ENCODE results near the gene ACKR3.

ACKR3 gene

DNA sequence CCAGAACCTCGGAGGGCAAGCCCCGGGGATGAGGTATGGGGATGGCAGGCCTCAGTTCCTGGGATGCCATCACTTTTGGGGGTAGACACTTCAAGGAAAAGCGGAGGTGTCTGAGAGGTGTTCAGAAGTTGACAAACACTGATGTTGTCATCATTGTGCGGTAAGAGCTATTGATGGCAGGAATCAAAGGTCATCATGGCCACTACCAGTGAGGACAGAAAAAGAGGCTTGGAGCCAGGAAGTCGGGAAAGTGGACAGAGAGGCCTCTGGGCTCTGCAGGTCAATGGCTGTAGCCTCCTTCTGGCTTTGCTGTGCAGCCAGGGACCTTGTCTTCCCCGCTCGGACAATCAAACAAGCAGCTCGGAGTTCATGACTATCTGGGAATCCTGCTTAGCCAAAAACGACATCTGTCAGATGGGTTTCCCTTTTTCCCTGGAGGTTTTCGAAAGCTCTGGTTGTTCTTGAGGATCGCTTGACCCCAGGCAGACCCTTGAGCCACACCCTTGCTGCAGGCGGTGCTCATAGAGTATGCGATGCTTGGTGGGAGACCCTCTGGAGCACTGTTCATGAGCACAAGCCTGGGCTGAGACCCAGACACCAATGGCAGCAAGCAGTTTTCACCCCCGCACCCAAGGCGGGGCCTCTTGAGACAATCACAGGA is 19.4 kb downstream of the ACKR3 start:
- no peak for DNase-seq

DNA sequence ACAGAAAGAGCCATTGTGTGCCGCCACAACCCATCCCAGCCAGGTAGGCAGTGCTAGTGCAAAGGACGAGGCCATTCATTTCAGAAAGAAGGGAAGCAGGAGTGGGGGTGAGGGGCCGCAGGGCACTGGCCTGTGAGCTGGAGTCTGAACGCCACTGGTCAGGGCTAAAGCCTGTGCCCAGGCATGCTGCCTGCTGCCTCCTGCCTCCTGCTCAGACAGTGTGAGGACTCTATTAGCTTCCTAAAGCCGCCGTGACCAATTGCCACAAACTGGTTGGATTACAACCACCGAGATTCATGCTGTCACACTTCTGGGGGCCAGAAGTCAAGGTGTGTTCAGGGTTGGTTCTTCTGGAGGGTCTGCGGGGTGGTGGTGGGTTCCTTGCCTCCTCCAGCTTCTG is 21.2 kb downstream of the ACKR3 start:
- DNase-seq, result no peak

DNA sequence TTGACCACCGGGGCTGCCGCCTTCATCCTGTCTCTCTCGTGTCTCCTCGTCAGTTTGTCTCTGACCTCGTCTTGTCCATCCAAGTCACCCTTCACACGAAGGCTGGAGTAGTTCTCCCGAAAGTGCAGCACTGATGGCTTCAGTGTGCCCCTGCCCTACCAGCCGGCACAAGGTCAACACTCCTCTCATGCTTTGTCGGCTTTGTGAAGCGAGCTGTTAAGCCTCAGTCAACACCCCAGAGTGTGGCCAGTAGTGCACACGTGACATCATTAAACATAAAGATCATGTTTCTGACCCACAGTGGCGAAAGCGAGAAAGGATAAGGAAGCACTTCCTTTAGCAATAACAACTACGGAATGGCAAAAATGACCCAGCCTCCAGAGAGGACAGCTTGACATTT is 23.2 kb downstream of the ACKR3 start:
- no peak for DNase-seq

DNA sequence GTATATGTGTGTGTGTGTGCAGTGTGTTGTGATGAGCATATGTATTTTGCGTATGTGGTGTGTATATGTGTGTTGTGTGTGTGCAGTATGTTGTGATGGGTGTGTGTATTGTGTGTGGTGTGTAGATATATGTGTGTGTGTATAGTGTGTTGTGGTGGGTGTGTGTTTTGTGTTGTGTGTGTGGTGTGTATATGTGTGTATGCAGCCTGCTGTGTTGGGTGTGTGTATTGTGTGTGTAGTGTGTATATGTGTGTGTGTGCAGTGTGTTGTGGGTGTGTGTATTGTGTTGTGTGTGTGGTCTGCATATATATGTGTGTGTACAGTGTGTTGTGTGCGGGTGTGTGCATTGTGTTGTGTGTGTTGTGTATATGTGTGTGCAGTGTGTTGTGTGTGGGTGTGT is 23.9 kb downstream of the ACKR3 start:
- no peak for DNase-seq

DNA sequence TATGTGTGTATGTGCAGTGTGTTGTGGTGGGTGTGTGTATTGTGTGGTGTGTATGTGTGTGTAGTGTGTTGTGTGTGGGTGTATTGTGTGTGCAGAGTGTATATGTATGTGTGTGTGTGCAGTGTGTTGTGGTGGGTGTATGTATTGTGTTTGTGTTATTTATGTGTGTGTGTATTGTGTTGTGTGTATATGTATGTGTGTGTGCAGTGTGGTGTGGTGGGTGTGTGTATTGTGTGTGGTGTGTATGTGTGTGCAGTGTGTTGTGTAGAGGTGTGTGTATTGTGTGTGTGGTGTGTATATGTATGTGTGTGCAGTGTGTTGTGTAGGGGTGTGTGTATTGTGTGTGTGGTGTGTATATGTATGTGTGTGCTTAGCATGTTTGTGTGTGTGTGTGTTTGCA is 24.3 kb downstream of the ACKR3 start:
- no peak for DNase-seq

DNA sequence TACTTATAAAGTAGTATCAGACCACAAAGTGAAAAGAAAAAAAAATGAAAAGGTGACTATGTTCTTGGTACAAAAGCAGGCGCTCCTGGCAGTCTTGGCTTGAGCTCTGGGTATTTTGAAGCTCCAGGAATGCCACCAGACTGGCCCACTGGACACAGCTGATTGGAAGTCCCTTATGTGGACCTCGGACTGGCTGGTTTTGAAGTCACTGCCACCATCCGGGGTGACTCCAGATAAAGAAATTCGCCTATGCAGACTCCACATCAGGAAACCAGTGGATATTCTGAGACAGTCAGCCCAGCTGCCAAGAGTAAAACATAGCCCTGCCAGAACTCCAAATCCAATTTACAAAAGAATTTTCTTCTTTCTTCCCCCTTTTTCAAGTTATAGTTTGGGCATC is 28.0 kb downstream of the ACKR3 start:
- DNase-seq, result no peak

DNA sequence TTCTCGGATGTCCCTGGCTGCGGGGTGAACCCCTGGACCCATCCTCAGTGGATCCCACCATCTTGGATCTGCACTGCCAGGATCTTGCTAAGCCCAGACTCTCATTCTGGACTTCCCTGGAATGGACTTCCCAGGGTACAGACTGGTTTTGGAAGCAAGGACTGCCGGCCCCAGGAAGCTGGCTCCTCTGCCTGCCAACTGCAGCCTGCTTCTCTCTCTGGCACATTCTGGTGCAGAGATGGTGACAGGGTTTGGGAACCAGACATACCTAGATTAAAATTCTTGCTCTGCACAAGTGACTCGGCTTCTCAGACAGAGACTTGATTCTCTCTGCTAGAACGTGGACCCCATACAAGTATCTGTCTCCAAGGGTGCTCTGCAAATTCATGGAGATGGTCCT is 29.4 kb downstream of the ACKR3 start:
- DNase-seq, result no peak

DNA sequence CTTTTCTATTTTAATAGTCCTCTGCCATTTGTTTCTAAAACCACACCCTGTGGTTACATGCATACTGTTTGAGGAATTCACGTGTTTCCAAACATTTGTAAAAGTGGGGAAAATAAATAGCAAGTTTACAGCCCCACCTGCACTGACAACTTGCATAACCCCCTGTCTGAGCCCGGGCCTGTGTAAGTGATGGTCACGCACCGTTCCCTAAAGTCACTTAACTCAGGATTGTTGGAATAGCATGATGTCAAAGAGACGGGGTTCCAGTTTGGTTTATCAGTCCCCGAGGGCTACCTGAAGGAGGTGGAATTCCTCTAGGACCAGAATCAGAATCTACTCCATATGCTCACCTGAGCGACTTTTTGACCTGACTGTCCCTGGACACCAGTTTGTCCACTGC is 30.5 kb downstream of the ACKR3 start:
- no peak for DNase-seq

DNA sequence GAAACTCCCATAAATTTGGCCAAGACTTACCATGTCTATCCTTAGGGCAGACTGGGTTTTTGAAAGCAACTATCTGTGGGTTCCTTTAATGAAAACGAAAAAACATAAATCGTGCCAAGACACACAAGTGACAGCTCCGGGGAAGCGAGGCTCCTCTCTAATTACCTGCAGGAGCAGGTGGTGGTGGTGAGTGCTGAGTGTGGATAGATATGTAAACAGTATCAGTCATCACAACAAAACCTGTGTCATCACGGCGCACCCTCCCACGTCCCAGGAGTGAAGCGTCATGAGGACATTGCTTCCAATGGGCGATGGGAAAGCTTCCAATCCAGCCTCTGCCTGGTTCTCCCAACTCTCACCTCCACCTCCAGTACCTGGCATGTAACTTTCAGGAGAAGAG is 31.3 kb downstream of the ACKR3 start:
- DNase-seq, result no peak

DNA sequence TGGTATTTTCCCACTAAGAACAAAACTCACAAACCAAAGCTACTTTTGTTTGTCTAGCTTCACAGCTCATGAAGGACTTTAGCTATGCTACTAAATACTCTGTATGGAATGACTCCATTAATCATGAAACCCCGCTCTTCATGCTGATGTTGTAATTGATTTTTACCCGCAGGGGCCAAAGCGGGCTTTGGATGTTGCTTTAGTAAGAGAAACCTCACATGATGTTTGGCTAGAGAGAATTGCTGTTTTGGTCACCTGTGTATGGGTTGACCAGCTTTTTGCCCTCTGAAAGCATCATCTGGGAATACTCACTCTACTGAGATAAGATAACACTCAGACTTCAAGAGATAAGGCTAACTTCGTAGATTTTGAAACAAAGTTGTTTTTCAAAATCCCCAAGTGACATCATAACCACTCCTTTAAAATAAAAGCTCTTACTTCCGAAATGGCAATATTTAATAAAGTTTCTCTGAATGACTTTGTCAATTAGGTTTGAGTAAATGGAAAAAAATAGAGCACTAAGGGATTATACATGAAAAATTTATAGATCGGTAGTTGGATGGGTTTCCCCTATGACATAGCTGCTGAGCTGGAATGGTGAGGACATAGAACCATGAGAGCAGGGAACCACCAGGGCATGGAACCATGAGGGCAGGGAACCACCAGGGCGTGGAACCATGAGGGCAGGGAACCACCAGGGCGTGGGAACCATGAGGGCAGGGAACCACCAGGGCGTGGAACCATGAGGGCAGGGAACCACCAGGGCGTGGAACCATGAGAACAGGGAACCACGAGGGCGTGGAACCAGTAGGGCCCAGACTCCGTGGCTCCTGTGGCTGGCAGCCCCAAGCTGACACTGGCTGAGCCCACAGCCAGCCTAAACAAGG is 31.9 kb downstream of the ACKR3 start:
- DNase-seq, result no peak

DNA sequence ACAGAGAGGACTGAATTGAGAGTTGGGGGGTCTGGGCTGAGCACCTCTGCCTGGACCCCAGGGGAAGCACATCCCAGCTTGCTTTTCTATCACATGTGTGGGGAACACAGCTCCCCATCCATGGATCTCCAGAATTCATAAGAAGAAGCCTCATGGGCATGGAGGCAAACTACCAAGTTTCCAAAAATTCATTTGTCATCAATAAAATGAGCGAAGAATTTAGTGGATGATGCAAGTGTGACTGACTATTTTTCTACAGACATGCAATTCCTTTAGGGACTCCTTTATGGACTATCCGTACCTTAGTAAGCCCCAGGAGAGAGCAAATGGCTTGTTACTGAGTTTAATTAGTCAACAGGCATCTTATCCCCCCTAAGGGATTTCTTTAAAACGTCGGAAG is 33.1 kb downstream of the ACKR3 start:
- no peak for DNase-seq

DNA sequence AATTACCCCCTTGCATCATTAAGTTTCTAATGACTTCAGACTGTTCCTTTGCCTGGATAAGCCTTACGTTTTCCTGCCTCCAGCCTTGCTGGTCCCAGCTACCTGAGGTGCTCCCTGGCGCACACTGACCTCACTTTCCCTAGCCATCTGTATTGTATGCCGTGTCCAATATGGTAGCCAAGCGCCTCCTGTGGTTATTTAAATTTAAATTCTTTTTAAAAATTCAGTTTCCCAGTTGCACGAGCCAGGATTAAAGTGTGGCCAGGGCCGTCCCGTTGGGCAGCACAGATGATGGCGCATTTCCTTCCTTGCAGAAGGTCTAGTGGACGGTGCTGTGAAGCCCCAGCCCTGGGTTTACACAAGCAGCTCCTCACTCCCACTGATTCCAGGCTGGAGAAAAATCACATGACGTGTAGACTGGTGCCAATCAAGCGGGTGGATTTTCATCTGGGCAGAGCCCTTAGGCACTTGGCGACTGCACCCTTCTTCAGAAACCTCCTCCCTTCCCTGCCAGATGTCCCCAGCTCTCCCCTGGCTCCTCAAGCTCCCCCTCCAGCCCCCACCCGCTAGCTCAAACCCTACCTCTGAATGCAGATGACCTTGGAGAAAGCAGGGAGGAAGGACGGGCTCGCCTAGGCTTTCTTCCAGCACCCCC is 33.9 kb downstream of the ACKR3 start:
- DNase-seq, result no peak

DNA sequence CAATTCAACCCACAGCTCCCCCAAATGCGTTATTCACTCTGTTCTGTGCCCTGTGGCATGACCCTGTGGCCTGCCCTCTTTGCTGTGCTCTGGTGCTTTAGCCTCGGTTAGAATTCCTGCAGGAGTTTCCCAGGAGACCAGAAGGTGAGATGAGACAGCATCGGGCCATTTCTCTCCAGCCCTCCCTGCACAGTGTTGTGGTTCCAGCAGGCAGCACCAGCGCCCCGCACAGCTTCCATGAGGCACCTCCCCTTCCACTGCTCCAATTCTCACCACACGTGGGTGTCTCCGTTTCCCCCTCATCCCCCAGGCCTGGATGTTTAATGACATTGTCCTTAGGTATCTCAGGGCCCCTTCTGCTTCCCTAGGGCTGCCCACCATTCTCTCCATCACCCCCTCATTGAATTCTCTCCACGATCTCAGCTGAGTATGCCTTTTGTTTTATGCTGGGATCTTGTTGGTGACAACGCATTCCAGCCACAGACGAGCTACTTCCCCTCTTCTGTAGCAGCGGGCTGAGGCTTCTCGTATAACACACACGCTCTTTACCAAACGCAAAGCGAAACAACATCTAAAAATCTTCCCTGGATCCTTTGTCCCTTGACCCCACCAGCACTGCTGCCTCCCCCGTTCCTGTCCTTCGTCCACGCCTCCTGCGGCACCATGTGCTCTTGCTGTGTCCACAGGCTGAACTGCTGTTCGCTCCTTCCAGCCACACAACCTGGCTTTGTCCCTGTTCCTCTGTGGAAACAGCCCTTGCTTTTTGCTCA is 35.1 kb downstream of the ACKR3 start:
- no peak for DNase-seq

DNA sequence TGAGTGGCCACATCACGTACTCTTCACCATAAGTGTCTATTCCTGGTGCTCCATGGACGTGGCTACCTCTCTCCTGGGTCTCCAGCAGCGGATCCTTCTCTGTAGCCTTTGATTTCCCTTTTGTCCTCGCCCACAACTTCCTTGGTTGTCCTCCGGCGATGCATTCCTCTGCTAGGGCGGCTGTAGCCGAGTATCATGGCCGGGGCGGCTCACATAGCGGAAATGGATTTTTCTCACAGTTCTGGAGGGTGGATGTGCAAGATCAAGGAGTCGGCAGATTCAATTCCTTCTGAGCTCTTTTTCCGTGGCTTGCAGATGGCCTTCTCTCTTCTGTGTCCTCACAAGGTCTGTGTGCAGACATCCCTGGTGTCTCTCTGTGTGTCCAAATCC is 35.7 kb downstream of the ACKR3 start:
- DNase-seq, result no peak

DNA sequence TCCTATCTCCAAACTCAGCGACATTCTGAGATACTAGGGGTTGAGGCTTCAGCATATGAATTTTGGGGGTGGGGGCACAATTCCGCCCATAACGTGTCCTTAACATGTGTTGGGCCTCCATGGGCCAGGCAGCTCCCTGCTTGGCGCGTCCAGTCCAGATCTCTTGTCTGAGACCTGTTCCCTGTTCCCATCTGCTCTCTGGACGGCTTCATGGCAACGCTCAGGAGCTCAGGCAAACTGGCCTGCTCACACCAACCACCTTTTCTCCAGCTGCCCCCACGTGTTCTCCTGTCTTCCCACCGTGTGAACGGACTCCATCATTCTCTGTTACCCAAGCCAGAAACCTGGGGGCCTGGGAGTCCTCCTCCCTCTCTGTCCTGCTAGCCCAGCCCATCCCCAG is 36.4 kb downstream of the ACKR3 start:
- no peak for DNase-seq

DNA sequence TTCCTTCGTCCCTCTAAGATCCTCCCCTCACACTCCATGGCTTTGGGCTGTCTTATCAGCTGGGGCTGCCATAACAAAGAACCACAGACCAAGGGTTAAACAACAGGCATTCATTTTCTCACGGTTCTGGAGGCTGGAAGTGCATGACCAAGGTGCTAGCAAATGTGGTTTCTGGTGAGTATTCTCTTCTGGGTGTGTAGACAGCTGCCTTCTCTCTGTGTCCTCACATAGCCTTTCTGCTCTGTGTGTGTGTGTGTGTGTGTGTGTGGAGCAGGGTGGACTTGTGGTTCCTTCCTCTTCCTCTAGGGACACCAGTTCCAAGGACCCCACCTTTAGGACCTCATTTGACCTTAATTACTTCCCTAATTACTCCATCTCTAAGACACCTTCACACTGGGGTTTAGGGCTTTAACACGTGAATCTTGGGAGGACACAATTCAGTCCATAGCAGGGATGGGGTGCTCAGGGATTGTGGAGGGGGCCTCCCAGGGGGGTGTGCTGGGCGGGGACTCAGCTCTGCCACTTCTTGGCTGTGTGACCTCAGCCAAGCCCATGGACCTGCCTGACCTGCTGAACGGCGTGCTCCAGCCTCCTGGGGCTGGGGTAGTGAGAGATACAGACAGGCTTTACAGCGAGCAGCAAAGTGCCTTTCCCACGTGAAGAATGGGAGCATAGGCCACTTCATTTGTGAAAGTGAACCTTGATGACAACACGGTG is 38.0 kb downstream of the ACKR3 start:
- DNase-seq, result no peak

DNA sequence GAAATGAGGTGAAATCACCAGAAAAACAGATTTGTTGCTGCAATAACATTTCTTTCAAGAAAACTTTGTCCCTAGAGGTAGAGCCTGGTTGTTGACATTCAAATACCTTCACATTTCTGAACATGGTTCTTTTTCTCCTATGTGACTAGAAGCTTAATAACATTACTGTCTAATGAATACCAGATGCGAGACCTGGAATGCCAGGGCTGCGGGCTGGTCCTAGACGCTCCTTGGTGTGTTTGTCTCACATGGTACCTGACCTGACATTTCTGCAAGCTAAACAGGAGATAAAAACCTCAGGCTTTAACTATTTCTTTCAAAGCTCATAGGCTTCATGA is 38.5 kb downstream of the ACKR3 start:
- no peak for DNase-seq

DNA sequence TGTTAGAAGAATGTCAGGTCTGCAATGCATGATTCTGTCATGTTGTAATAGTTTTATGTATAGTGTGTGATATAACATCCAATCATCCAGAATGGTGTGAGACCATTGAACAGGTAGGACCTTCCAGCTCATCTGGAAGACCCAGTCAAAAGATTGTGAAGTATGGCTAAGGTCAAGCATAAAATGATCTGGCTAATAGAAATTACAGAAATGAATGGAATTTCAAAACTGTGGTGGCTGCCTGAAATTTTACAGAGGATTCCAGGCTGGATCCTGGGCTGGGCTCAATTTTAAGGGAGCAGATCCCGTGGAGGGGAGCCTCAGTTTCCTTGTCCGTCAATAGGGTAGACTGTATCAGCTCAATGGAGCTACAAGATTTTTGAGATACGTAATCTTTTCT is 39.1 kb downstream of the ACKR3 start:
- no peak for DNase-seq

DNA sequence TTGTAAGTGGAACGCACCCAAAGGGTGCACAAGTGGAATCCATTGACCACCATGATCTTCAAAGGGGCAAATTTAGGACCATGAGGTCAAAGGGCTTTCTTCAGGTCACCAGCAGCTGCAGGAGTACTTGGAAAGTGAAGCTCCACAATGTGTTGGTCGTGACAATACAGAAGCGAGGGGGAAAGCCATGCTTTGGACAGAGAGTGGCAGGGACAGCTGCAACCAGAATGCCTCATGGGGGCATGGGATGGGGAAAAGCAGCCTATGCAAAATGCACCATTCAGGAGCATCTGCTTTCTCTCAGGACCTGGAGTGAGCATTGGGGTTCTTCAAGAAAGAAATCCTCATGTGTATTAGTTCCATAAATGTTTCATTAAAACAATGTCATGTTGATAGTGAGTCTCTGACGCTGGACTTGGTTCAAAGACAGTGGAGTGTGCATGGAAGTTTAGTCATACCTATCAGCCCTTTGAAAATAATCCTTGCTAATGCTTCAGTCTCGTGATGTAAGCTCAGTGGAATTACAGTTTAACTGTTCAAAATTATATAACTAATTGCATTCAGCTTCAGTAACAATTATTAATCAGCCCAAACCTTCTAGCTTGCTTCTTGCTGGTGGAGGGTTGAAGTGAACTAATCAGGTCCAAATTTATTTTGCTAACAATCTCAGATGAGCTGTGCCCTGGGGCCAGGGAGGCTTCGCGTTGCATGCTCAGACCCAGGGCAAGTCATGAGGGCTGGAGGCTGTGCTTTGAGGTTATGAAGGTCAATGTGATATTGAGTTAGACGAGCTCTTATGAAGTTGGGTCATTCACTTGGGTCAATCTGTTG is 41.6 kb downstream of the ACKR3 start:
- no peak for DNase-seq

DNA sequence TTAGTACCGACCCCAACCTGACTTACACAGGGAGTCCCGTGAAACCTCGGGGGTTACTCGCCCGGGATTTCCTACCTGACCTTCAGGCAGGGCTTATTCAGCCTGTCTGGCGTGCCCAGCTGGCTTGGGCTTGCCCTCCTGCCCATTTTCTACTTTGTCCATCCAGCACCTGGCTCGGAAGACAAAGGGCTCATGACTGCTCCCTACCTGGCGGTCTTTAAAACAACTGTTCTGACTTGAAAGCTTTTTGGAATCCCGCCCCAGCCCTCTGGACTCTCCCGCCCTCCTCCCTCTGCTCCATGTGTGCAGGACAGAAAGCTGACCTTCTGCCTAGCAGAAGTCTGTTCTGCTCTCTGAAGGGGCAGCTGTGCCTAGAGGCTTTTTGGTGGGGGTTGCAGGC is 43.1 kb downstream of the ACKR3 start:
- peak; percentile 19 for DNase-seq

DNA sequence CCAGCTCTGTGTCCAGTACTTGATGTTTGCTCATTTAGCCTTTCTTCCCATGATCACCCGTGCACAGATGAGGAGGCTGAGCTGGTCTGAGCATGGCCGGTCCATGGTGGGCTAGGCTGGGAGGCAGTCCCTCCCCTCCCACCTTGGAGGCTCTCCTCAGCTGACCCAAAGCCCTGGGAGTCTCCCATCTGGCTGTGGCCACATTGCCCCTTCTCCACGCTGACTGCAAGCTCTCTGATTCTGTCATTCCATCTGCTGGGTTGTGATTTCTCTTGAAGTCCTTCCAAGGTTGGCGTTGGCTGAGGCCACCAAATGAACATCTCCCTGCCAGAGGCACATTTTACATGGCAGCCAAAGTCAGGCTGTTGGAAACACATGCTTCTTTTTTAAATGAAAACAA is 44.0 kb downstream of the ACKR3 start:
- DNase-seq, result peak; percentile 90

DNA sequence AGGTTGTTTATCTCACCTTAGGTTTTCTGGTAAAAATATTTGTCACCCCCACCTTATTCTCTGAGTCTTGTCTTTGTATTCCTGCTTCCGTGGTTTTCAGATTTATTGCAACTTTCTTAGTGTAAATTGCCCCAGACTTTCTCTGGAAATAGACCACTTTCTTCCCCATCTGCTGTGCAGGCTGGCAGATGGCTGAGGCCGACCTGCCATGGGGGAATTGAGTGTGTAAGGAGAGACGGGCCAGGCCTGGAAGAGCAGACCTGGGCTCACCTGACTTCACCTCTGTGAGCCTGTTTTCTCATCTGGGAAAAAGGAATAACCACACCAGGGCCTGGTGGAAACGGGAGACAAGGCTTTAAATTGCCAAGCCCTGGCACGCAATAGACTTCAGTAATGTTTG is 44.9 kb downstream of the ACKR3 start:
- DNase-seq, result peak; percentile 96

Data from DMS 273 treated with DMSO at 0.1 percent for 48 hours (cell line).